GM12878 (cell line): ENCODE results near the gene HMCN1.

Experiments
- CEBPB ChIP-seq, 2 experiments: fragments of 150-350 bp in 1 of 2; IDR thresholded peaks; 2 replicates each; pipeline ENCODE4 v1.6.1; 2012 to 2014; ENCODE audit warnings: low read depth in 2 of 2, low read length in 2 of 2, borderline replicate concordance in 1 of 2, inconsistent platforms in 1 of 2
- EP300 ChIP-seq, 2 experiments: fragments of 150-350 bp in 1 of 2; IDR thresholded peaks; 2 replicates each; pipeline ENCODE4 v1.6.1; 2011 to 2012; ENCODE audit warnings: low read depth in 2 of 2, low read length in 2 of 2, borderline replicate concordance in 1 of 2, improper control_type of control experiment in 1 of 2, inconsistent platforms in 1 of 2; ENCODE audit not compliant: control insufficient read depth in 1 of 2
- HCFC1 ChIP-seq: fragments of 150-350 bp; IDR thresholded peaks from 2 replicates; pipeline ENCODE4 v1.6.1; 2014; ENCODE audit warnings: low read length
- JUND ChIP-seq: IDR thresholded peaks from 2 replicates; pipeline ENCODE4 v1.6.1; 2012; ENCODE audit warnings: low read depth, mild to moderate bottlenecking, low read length, improper control_type of control experiment, moderate library complexity
- MEF2A ChIP-seq: IDR thresholded peaks from 2 replicates; pipeline ENCODE4 v1.6.1; 2011; ENCODE audit warnings: low read depth, mild to moderate bottlenecking, low read length, moderate library complexity; ENCODE audit not compliant: insufficient read depth
- MYC ChIP-seq: IDR thresholded peaks from 2 replicates; pipeline ENCODE4 v1.6.1; 2011; ENCODE audit warnings: mild to moderate bottlenecking, low read length, moderate library complexity, inconsistent platforms; ENCODE audit not compliant: insufficient read depth, insufficient replicate concordance, insufficient read length, severe bottlenecking
- TF ChIP-seq, protein P1 (sequence below), 3 experiments: IDR thresholded peaks in 2 of 3; conservative IDR thresholded peaks in 1 of 3; 2 replicates each; pipeline ENCODE4 v1.5.1; 2011; ENCODE audit warnings: low read depth in 3 of 3, low read length in 3 of 3, mild to moderate bottlenecking in 3 of 3, control low read depth in 2 of 3, moderate library complexity in 2 of 3, inconsistent platforms in 1 of 3, mixed read lengths in 1 of 3; ENCODE audit not compliant: control insufficient read depth in 2 of 3, insufficient read depth in 1 of 3; ENCODE audit errors: extremely low read depth in 1 of 3

DNA sequence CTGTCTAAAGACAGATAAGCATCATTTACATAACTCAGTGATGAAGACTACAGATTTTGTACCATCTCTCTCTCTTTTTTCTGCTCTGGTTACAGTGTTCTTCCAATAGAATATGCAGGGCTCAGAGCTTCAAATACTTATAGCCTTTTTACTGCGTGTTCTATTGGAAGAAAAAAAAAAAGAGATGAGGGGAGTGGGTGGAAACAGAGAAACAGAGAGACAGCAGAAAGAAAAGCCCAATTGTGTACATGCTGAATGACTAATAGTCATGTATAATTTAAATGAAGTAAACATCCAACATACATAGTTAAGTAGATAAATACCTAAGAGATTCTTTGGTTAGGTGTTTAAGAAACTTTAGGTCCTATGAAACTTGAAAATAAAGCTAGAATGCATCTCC lies 151.9 kb downstream of the HMCN1 start:
- TF ChIP-seq CEBPB (IDR thresholded peaks at IDR 0.05; ENCODE audit: borderline replicate concordance in 1 of 2, low read depth in 2 of 2, low read length in 2 of 2) (no peak), JUND (no peak), MEF2A (no peak), EP300 (IDR thresholded peaks at IDR 0.05; ENCODE audit: borderline replicate concordance in 1 of 2, control insufficient read depth in 1 of 2, low read depth in 2 of 2, low read length in 2 of 2) (no peak), MYC (no peak), HCFC1 (no peak)
- TF ChIP-seq, protein P1, sequence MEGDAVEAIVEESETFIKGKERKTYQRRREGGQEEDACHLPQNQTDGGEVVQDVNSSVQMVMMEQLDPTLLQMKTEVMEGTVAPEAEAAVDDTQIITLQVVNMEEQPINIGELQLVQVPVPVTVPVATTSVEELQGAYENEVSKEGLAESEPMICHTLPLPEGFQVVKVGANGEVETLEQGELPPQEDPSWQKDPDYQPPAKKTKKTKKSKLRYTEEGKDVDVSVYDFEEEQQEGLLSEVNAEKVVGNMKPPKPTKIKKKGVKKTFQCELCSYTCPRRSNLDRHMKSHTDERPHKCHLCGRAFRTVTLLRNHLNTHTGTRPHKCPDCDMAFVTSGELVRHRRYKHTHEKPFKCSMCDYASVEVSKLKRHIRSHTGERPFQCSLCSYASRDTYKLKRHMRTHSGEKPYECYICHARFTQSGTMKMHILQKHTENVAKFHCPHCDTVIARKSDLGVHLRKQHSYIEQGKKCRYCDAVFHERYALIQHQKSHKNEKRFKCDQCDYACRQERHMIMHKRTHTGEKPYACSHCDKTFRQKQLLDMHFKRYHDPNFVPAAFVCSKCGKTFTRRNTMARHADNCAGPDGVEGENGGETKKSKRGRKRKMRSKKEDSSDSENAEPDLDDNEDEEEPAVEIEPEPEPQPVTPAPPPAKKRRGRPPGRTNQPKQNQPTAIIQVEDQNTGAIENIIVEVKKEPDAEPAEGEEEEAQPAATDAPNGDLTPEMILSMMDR (IDR thresholded peaks at IDR 0.05 in 2 of 3, conservative IDR thresholded peaks at IDR 0.05 in 1 of 3; ENCODE audit: control insufficient read depth in 2 of 3, extremely low read depth in 1 of 3, insufficient read depth in 1 of 3, low read depth in 3 of 3, low read length in 3 of 3): no peak
